ENCODE results near the gene IFT43.

IFT43 gene

DNA sequence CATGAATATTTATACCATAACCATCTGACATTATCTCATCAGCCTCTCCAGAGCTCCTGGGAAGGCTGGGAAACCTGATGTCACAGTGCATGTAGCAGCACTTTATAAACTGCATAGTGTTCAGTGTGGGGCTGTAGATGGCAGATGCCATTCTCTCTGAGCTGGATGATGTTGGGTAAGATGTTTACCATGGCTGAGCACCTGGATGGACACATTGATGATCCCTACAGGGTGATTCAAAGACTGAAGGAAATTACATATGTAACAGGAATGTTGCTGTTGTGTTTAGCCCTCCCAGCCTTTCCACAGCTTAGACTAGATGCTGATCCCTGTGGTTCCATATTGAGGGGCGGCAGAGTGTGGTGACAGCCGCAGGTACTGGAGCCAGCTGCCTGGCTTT is 37.4 kb downstream of the IFT43 start:
- no peak for DNase-seq

DNA sequence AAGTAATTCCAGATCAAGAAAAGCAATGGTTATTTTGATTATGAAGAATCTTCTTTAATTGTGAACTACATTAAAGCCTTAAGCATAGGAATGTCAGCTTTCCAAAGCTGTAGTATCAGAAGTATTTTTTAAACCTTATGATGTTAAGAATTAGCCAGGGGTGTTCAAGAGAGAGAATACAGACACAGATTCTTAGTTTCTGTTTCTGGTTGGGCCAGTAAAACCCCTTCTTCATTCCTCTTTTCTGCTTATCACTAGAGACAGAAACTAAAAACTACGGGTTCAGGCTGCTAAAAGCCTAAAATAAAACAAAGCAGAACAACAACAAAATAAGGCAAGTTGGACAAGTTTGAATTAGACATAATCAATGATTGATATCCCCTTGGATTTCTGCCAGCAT is 38.2 kb downstream of the IFT43 start:
- no peak for DNase-seq

DNA sequence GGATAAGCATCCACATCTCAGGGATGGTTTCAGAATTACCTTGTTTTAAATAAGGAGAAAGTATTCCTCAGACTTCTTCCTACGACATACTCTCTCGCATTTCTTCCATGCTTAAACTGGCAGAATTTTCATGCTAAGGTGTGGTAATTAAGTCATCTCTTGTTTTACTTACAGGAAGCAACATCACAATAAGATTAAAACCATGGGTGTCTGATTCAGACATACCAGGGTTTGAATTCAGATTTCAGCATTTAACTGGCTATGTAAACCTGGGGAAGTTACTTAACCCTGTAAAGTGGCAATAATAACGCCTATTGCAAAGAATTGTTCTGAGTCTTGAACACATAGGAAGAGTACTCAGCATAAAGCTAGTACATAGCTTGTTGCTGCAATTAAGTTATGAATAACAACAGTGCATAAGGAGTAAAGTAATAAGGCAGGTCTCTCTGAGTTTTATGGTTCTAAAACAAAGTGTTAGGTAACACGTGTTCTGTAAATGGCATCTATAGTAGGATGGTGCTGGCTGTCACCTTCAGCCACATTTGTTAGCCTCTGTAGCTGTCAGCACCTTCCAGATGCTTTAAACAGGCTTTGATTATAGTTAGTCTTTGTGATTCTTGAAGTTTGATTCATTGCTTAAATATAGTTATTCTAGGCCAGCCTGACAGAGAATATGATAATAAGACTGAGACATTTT is 38.8 kb downstream of the IFT43 start:
- no peak for DNase-seq

DNA sequence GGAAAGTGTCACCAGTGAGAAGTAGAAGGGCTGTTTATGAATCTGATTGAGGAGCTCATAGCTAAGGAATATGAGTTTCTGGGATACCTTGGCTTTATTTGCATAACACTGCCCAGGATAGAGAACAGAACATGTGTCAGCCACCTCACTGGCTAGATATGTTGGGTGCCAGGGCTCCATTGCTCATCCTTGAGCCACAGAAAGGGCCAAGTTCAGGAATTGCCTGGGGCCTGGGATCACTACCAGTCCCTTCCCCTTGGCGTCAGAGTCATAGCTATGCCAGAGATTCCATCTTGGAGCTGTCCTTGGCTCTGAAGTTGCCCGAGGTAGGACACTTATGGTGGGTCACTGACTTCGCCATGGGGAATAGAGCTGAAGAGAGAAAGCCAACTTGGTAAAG is 49.0 kb downstream of the IFT43 start:
- no peak for DNase-seq

- no peak for DNase-seq
These were observed 55.1 kb downstream of the IFT43 start for GRCh38 chr14:76040704-76041103.

- DNase-seq = no peak
These were observed 60.2 kb downstream of the IFT43 start for GRCh38 chr14:76045773-76046172.

- DNase-seq = no peak
These were observed 64.7 kb downstream of the IFT43 start for GRCh38 chr14:76050250-76050649.

GRCh38 chr14:76050797-76051392 is 65.3 kb downstream of the IFT43 start:
- peak; percentile 23 for DNase-seq

GRCh38 chr14:76051717-76052465 is 66.3 kb downstream of the IFT43 start:
- DNase-seq = no peak

DNA sequence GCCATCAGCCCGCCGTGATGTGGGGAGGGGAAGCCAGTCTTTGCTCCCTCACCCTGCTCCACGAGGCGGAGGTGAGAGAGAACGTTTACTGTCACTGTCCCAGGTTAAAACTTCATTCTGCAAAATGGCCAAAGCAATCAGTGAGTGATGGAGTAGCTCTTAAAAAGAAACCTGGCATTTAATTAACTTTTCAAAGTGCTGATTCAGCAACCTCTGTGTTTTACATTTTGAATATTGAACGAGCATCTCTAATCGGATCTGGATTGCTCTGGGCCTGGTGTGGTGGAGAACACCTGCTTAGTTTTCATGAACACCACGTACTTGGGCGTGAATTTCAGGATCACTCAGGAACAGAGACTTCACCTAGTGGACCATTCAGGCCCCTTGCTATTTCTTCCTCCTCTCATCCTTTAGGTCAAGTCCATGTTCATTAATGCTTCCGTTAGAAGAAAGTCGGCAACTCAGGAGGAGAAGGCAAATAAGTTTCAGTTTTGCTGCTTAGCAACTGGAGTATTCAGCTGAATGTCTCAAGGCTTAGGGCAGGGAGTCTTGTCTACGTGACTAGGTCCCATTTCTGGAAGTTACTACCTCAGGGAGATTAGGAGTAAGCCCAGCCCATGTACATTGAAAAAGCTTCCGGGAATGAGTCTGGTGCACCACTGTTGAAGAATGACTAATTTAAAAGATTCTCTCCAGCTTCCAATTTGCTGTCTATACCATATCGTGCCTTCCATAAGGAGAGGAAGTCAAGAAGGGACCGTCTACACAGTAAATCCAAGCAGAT is 68.2 kb downstream of the IFT43 start:
- DNase-seq = no peak

GRCh38 chr14:76055330-76055729 is 69.8 kb downstream of the IFT43 start:
- no peak for DNase-seq

DNA sequence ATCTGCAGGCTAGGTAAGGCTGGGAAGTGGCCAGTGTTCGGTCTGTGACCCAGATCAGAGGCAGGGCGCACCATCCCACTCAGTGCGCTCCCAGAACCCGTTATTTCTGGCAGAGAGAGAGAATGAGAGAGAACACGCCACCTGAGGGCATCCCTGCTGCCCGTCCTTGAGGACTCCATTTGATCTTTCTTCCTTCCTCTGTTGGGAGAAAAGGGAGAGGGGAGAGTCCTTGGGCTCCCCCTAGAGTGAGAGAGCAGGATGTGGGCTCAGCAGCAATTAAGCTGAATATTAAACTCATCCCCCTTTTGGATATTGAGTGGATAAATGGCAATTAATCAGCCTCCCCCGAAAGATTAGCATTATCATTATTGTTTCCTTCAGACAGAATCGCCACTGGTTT is 70.6 kb downstream of the IFT43 start:
- DNase-seq = no peak

GRCh38 chr14:76057914-76058313 is 72.4 kb downstream of the IFT43 start:
- no peak for DNase-seq

DNA sequence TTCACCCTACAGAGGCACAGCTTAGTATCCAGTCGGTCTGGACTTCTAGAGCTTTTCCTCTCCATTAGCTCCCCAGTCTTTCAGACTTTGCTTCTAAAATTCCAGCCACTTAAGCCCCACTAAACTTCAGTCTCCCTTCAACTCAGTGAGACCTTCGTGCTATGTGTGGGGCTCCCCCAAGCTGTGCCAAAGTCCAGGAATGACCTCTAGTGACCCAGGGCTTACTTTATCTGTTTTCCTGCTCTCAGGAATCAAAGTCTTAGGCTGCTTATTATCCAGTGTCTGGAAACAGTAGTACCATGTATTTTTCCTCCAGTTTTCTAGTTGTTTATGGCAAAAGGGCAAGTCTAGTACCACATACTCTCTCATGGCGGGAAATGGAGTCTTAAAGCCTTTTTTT is 77.8 kb downstream of the IFT43 start:
- no peak for DNase-seq

DNA sequence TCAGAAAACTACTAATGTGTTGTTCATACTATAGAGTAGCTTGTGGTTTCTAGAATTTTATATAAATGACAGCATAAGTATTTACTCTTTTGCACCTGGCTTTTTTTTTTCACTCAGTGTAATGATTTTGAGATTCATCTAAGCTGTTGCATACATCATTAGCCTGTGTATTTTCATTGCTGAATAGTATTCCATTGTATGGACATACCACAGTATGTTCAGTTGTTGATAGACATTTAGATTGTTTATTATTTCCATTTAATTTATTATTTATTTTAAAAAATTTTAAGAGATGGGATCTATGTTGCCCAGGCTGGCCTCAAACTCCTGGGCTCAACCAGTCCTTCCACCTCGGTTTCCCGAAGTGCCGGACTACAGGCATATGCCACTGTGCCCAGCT is 80.0 kb downstream of the IFT43 start:
- DNase-seq = no peak

DNA sequence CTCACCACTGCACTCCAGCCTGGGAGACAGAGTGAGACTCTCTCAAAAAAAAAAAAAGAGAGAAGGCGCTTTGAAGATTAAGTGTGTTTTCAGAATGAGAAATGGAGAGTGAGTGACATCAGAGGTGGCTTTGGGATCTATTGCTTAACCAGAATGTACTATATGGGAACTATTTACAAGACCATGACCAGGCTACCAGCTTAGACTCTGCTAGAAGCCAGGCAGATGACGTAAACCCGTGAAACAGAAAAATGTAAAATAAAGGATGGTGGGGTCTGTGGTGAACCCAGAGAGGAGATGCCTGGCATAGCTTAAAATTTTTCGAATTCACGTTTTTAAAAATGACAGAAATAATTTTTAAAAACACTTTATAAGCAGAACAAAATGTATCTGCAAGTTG is 82.0 kb downstream of the IFT43 start:
- DNase-seq = no peak

- no peak for DNase-seq
These were observed 88.2 kb downstream of the IFT43 start for GRCh38 chr14:76073717-76074116.

- no peak for DNase-seq
These were observed 91.8 kb downstream of the IFT43 start for GRCh38 chr14:76077340-76077739.

GRCh38 chr14:76078501-76078900 is 92.9 kb downstream of the IFT43 start:
- DNase-seq = no peak

DNA sequence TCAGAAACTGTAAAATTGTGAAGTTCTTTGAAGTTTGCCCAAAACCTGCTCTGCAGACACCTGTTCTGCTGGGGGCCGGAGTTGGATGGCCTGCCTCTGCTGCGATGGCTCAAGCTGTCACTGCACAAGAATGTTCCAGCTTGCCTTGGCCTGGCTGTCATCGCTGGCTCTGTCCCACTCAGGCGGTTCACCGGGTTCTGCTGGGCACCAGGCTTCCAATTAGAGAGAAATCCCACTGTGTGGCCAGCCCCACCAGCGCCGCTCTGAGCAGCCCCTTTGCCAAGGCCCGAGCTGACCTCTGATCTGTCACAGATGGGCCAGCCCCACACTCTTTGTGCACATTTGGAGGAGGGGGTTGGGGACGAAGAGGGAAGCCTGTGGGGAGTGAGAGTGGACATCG is 94.5 kb downstream of the IFT43 start:
- no peak for DNase-seq

- no peak for DNase-seq
These were observed 94.9 kb downstream of the IFT43 start for GRCh38 chr14:76080471-76080870.

- no peak for DNase-seq
These were observed 96.1 kb downstream of the IFT43 start for GRCh38 chr14:76081642-76082041.

Measured in T1000 (cell line).